DND-41 (cell line): ENCODE results near the gene ZNF70.

Experiments
- CTCF ChIP-seq: IDR thresholded peaks from 2 replicates; pipeline ENCODE4 v1.5.1; 2012; ENCODE audit warnings: borderline replicate concordance, low read length, moderate library complexity, mild to moderate bottlenecking; ENCODE audit not compliant: poor library complexity, severe bottlenecking; ENCODE audit errors: extremely low read depth
- EZH2 ChIP-seq: IDR thresholded peaks from 3 replicates; pipeline ENCODE4 v1.6.1; 2012; ENCODE audit warnings: borderline replicate concordance, low read depth, mild to moderate bottlenecking, moderate library complexity, low read length, inconsistent platforms; ENCODE audit not compliant: severe bottlenecking

DNA sequence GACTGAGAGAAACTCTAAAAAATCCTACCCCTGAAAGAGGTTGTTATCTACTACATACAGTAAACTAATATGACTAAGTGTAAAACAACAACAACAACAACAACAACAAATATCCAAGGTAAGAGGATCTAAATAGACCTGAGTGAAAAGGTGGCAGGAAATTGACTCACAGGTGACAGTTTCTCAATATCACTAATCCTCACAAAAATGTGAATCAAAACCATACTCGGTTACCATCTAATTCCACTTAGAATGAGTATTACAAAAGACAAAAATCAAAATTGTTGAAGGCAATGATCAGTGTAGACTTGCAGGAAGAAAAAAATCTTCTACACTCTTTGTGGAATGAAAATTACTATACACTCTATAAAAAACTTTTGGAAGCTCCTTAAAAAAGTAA is 42.6 kb downstream of the ZNF70 start:
- TF ChIP-seq CTCF: no peak
- TF ChIP-seq EZH2: no peak
